Erythroblast (primary cell): ENCODE measurements around the gene LGALS8.
"Not testable (repeated sequence)": the region's sequence is repeated elsewhere in the genome, so short reads cannot be mapped to it uniquely, and the experiment has no call there.

Experiments
- DNase-seq, 2 experiments: peaks; one replicate each; lab custom pipeline; 2025; lab: John Stamatoyannopoulos, UW
- GATA1 ChIP-seq: IDR thresholded peaks from 2 replicates; pipeline ENCODE4 v1.6.1; 2011; ENCODE audit warnings: low read depth, mild to moderate bottlenecking, control low read depth, low read length, moderate library complexity
- POLR2A ChIP-seq: IDR thresholded peaks from 2 replicates; pipeline ENCODE4 v1.6.1; 2011; ENCODE audit warnings: mild to moderate bottlenecking, low read length

Gene LGALS8

DNA sequence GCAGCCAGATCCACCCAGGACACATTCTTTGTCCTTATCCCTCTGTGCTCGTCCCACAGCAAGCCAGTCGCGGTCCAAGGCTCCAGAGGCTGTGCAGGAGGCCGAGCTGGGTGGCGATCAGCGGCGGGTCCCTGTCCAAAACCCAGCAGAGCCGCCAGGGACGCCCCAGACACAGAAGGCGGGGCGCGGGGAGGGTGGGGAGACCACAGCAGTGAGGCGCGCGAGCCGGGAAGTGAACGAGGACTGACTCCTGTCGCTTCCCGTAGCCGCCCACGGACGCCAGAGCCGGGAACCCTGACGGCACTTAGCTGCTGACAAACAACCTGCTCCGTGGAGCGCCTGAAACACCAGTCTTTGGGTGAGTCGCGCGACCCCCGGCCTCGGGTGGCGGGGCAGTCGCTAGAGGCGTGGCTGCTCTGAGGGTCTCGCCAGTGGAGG is at the start of gene LGALS8:
LGALS8 (plus strand) TSS at position 279 of the 438 bp plus-strand sequence. CDS start 2,089 bp downstream, outside the sequence.
- TF ChIP-seq GATA1, result no peak
- no peak for TF ChIP-seq POLR2A
- peak; percentile 92 to 93 for DNase-seq

DNA sequence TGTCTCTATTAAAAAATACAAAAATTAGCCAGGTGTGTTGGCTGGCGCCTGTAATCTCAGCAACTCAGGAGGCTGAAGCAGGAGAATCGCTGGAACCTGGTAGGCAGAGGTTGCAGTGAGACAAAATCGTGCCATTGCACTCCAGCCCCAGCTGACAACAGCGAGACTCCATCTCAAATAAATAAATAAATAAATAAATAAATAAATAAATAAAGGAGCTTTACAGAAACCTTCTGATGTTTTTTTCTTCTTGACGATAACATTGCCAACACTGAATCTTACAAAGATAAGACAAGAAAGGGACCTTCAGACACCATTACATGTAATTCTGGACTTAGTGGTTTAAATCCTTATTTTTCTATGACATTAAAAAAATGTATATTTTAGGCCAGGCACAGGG is 47.8 kb upstream of the LGALS8 start:
- DNase-seq, result no peak
- TF ChIP-seq POLR2A (no peak), GATA1 (no peak)

DNA sequence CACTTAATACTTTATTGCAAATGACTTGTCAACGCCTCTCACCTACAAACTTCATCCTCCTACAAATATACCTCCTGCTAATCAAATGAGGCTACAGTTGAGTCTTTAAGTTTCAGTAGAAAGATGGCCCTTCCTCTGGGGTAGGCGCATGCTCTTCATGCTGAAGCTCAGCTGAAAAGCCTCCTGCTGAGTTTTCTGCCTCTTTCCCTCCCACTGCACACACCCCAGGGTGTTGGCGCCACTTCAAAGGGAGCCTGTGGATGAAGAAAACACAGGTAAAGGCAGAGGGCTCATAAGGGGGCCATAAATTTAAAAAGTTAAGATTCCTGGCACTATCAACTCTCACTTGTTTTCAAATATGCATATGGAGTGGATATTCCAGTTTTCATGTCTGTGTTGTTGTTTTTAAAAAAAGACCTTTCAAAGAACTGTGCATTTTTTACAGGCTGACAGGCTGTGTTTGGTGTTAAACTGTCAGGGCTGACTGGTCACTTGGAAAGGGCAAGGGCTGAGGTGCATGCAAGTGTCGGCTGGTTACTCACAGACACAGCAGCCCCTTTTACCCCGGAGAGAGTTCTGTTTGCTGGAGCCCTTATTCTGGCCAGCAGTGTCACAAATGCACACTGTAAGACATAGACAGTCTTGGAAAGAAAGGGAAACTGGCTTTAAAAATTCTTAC is 42.9 kb upstream of the LGALS8 start:
- DNase-seq, result no peak
- TF ChIP-seq GATA1, result no peak
- TF ChIP-seq POLR2A, result no peak

DNA sequence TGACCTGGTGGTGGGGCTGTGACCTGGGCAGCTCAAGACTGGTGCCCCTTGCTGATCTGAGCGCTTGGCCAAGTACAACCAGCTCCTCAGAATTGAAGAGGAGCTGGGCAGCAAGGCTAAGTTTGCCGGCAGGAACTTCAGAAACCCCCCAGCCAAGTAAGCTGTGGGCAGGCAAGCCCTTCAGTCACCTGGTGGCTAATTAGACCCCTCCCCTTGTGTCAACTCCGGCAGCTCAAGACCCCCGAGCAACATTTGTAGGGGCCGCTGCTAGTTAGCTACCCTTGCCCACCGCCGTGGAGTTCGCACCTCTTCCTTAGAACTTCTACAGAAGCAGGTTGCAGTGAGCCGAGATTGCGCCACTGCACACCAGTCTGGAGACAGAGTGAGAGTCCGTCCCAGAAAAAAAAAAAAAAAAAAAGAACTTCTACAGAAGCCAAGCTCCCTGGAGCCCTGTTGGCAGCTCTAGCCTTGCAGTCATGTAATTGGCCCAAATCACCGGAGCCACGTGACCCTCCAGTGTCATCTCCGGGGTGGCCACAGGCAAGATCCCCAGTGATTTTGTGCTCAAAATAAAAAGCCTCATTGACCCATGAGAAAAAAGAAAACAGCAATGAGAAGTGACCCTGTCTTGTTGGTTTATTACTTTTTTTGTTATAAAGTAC is 39.3 kb upstream of the LGALS8 start:
- TF ChIP-seq GATA1, result no peak
- TF ChIP-seq POLR2A, result no peak
- no peak for DNase-seq

DNA sequence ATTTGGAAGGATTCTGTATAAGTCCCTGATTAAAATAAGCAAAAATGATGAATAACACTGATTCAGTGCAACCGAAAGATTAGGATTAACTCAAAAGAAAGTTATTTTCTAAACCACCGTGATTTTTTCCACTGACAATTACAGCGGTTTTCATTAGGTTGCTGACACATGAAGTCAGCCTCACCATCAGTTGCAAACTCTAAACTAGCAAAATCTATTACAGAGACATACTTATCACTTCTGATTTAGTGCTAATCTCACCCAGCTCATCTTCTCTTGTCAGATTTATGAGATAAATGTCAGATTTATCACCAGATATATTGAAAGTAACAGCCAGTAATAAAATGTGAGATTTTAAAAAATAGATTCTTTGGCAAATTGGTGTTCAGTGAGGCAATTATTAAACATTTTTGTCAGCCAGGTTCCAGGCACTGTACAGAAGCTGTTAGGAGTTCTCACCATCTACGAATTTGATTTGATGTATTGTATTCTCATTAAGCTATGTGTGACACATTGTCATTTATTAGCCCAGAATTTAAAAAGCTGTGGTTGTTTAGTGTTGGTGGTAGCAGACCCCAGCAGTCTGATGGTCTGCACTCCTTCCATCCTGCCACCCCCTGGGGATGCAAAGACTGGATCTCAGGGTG is 37.3 kb upstream of the LGALS8 start:
- DNase-seq, result no peak
- TF ChIP-seq GATA1 (no peak), POLR2A (no peak)

DNA sequence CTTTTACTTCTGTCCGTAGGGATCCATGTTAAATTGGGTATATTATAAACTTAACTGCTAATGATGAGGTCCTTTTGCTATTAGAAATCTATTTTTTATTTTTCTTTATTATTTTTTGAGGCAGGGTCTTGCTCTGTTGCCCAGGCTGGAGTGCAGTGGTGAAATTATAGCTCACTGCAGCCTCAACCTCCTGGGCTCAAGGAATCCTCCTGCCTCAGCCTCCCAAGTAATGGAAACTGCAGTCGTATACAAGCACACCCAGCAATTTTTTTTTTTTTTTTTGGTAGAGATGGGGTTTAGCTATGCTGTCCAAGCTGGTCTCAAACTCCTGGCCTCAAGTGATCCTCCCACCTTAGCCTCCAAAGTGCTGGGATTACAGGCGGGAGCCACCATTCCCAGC is 34.6 kb upstream of the LGALS8 start:
- not testable (repeated sequence) for DNase-seq

DNA sequence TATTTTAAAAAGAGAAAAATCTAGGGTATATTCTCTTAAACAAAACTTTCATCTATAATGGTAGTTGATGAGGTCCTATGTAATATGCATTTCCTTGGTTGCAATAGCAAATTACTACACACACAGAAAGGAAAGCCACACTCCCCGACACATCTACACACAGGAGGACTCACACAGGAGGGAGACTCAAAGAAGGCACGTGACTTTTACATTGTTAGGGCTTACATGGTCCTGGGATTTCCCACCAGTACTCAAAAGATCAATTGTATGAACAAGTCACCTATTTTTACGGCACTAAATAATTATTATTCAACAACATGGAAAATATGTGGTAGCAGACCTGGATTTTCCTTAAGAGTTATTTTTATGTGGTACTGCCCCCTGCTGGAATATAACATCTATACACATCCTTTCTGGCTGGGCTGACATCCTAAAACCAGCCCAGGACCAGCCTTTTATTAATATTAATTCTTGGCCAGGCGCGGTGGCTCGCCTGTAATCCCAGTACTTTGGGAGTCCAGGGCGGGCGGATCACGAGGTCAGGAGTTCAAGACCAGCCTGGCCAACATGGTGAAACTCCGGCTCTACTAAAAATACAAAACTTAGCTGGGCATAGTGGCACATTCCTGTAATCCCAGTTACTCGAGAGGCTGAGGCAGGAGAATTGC is 33.9 kb upstream of the LGALS8 start:
- TF ChIP-seq GATA1 (no peak), POLR2A (no peak)

DNA sequence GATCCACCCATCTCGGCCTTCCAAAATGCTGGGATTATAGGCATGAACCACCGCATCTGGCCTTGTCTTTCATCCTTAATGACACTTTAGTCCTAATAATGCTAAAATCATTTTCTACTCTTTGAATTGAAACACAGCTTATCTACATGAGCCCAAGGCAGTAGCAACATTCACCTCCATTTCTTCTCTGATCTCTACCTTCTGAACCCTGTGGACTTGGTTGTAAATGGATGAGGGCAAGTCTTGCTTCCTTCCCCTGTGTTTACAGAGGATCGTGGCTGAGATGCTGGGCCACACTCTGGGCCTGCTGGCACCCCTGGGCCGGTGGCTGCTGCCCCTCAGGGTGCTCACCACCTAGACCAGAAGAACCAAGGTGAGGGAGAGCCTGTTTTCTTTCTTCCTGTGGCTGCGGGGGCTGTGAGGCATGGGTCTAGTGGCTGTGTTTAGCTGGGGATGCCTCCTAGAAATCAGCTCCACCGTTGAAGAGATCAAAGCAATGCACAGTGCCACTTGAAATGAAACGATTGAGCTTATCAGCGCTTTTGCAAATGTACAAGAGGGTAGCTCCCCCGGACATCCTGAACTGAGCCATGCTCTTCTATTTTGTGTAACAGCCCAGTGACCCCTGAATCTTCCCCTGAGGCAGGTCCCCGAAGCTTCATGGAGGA is 32.2 kb upstream of the LGALS8 start:
- TF ChIP-seq GATA1, result no peak
- no peak for TF ChIP-seq POLR2A

More for the DNA sequence above, 33.9 kb upstream of the LGALS8 start:
- peak; percentile 54 to 72 for DNase-seq

DNA sequence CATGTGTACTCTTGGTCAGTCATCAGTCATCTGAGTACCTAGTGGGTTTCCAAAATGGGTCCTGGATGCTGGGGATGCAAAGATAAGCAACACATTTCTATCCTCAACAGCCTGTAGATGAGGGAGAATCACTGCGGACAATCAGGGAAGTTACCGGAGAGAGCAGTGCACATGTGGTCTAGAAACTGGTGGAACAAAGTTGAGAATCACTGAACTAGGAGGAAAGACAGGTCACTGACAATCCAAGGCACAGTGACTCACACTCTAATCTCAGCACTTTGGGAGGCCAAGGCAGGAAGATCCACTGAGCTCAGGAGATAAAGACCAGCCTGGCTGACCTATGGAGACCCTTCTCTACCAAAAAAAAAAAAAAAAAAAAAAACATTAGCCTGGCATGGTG is 31.4 kb upstream of the LGALS8 start:
- no peak for TF ChIP-seq GATA1
- no peak for TF ChIP-seq POLR2A
- DNase-seq, result no peak

More for the DNA sequence above, 32.2 kb upstream of the LGALS8 start:
- DNase-seq, result no peak

DNA sequence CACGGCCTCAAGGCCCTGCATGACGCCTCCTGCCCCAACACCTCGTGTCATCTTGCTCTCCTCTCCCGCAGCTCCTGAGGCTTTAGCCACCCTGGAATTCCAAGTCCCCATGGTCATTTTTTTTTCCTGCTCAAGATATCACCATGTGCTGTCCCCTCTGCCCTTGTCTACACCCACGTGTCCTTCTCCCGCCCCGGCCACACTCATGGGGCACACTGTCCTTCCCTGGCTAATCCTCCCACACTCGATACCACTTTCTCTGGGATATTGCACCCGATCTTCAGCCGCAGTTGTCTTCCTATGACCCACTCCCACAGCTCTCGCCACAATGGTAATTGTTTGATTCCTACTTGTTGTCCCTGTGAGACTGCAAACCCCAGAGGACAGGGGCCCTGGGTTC is 29.7 kb upstream of the LGALS8 start:
- TF ChIP-seq GATA1 (no peak), POLR2A (no peak)
- no peak for DNase-seq

DNA sequence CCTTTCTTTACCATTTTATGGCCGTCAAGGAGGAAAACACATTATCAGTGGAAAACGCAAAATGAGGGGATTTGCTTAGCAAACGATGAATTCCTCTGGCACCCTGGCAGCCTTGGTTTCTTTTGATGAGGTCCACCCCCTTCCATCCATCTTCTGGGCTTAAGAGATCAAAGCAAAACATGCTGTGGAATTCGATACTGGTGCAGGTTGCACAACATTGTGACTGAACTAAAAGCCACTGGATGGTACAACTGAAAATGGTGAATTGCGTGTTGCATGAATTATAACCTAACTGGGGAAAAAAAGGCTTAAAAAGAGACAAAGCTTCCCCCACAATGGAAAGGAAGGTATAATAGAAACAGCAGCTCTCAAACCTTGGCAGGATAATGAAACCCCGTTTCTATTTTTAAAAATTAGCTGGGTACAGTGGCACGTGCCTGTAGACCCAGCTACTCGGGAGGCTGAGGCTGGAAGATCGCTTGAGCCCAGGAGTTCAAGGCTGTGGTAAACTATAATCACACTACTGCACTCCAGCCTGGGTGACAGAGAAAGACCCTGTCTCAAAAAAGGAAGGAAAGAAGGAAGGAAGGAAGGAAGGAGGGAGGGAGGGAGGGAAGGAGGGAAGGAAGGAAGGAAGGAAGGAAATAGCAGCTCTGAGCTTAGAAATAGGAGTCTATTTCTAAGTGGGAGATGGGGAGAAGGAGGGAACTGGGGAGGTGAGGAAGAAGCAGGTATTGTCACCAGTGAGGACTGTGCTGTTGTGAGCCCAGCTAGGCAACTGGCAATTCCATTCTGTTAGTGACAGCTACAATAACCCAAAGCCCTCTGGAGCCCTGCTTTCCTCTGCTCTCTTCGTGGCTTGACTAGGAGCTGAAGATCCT is 29.0 kb upstream of the LGALS8 start:
- no peak for TF ChIP-seq GATA1
- TF ChIP-seq POLR2A, result no peak
- DNase-seq, result no peak

DNA sequence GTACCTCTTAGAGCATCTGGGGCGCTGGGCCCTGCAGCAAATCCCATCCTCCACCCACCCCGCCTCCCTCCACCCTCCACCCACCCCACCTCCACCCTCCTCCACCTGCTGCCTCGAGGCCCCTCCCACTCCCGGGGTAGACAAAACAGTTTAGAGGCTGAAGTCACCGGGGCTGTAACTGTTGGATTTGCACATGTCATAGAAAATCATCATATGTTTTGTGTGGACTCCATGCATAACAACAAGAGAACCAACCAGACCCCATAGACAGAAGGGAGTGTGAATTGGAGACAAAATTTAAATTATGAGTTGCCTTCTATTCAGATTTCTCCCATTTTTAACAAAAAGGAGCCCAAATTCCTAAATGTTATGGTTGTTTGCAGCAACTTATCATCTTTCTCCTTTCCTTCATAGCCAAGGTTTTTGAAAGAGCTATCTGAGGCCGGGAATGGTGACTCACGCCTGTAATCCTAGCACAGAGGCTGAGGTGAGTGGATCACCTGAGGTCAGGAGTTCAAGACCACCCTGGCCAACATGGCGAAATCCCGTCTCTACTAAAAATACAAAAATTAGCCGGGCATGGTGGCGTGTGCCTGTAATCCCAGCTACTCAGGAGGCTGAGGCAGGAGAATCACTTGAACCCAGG is 28.2 kb upstream of the LGALS8 start:
- TF ChIP-seq GATA1 (no peak), POLR2A (no peak)
- no peak for DNase-seq

DNA sequence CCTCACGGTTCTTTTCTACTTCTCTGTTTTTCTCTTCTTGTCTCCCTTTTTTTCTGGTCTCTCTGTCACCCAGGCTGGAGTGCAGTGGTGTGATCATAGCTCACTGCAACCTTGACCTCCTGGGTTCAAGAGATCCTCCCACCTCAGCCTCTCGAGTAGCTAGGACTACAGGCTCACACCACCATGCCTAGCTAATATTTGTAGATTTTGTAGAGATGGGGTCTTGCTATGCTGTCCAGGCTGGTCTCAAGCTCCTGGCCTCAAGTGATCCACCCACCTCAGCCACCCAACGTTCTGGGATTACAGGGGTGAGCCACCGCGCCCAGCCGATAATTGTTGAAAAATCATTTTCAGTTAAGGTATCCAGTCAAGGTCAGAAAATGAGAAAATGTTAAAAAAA is 25.9 kb upstream of the LGALS8 start:
- no peak for TF ChIP-seq GATA1
- no peak for TF ChIP-seq POLR2A
- no peak for DNase-seq
